Measurements from ENCODE around the gene DGKI. TPM values are rescaled to one million over a fixed set of nuclear protein-coding genes. Genes with fewer than 3 reads are reported as not detected.

Gene DGKI
- total and polyA plus RNA-seq, 2 of the 4 experiments (the other 2 are of a cell fraction) = 3.9 to 15.8 TPM

GRCh38 chr7:137844677-137845425, 1.9 kb downstream of the DGKI start:
- Histone ChIP-seq H3K9me3 (ENCODE audit: control insufficient read depth, insufficient read depth, low read length) (no peaks in the 10 kb centered on the region), H3K9me1 (ENCODE audit: insufficient read depth, low read length) (no peaks in the 10 kb centered on the region), H4K5ac (ENCODE audit: low read depth, low read length) (no peak overlapping the region), H3K27ac (ENCODE audit: insufficient read depth, low read length) (no peak overlapping the region), H4K8ac (ENCODE audit: low read depth in 2 of 2, low read length in 2 of 2) (no peak overlapping the region), H3K14ac (replicated peaks; ENCODE audit: low read depth, low read length) (no peak overlapping the region), H3K36me3 (ENCODE audit: control insufficient read depth, insufficient read depth, low read length) (no peaks in the 10 kb centered on the region; the same call in 1 of the 2 replicates), H3K27me3 (ENCODE audit: control insufficient read depth, insufficient read depth, low read length) (no peaks in the 10 kb centered on the region; the same call in 1 of the 2 replicates), H2BK5ac (ENCODE audit: low read depth, low read length, poor library complexity, severe bottlenecking) (no peak overlapping the region), H3K4me3 (ENCODE audit: insufficient read depth, low read depth, low read length) (no peak overlapping the region), H3K18ac (ENCODE audit: low read depth, low read length) (no peak overlapping the region), H3K4me1 (ENCODE audit: control insufficient read depth, insufficient read depth, low read length) (no peaks in the 10 kb centered on the region), H3K4ac (ENCODE audit: low read depth, low read length) (no peak overlapping the region), H2AK5ac (ENCODE audit: low read depth, low read length) (no peak overlapping the region), H3K56ac (ENCODE audit: extremely low read depth, insufficient read depth, low read length) (no peak overlapping the region; the same call in 1 of the 2 replicates), H2BK15ac (ENCODE audit: low read depth, low read length) (no peak overlapping the region), H2AFZ (replicated peaks; ENCODE audit: low read length, poor library complexity) (no peak overlapping the region), H2BK20ac (ENCODE audit: low read depth, low read length) (no peak overlapping the region), H2BK120ac (ENCODE audit: low read depth, low read length) (no peak overlapping the region), H3K79me1 (ENCODE audit: low read depth in 1 of 2, low read length in 2 of 2) (0 out of 4 replicates have a peak, but pooled peaks cover 0 to 3% of the 10 kb centered on the region in 2 experiments), H3K23ac (ENCODE audit: low read depth, low read length) (no peak overlapping the region; the same call in 1 of the 2 replicates), H3K9ac (ENCODE audit: low read depth, low read length) (no peak overlapping the region), H4K91ac (ENCODE audit: insufficient read depth, low read depth, low read length) (no peak overlapping the region), H4K20me1 (ENCODE audit: insufficient read depth, low read length) (no peaks in the 10 kb centered on the region), H2AK9ac (replicated peaks; ENCODE audit: low read depth, low read length, poor library complexity) (no peak overlapping the region), H3K4me2 (ENCODE audit: low read depth, low read length) (no peak overlapping the region)
- DNase-seq = no peak
- in situ Hi-C loops (cut with MboI; ENCODE audit: low sequenced_read_pairs) (no loop called here), dilution Hi-C loops (cut with HindIII; ENCODE audit: low sequenced_read_pairs, unreplicated experiment) (no loop called here), intact Hi-C loops (cut with micrococcal nuclease) (loop anchor here (5.0 kb wide), 1 partner anchor 37 kb away; no protein-coding TSS in a partner anchor)
- ChIA-PET POLR2A (ENCODE audit: unreplicated experiment) (no interaction called here), CTCF (interaction anchor here (2.5 kb wide), 1 partner anchor 189 kb away, joined by 8 read pairs; no protein-coding TSS in a partner anchor)
- TF ChIP-seq MXI1 (IDR thresholded peaks at IDR 0.05; ENCODE audit: borderline replicate concordance, low read depth, low read length) (no peak), CEBPB (IDR thresholded peaks at IDR 0.05; ENCODE audit: low read depth, low read length) (no peak), MAFK (IDR thresholded peaks at IDR 0.05; ENCODE audit: low read depth, low read length) (no peak), RFX5 (IDR thresholded peaks at IDR 0.05; ENCODE audit: low read depth, low read length) (no peak), USF2 (IDR thresholded peaks at IDR 0.05; ENCODE audit: low read depth, low read length) (no peak), MAZ (IDR thresholded peaks at IDR 0.05; ENCODE audit: borderline replicate concordance, low read depth, low read length) (no peak), RAD21 (IDR thresholded peaks at IDR 0.05; ENCODE audit: low read length) (no peak), NFE2L2 (IDR thresholded peaks at IDR 0.05; ENCODE audit: low read depth, low read length) (no peak), FOS (IDR thresholded peaks at IDR 0.05; ENCODE audit: low read depth, low read length) (no peak), ELK1 (IDR thresholded peaks at IDR 0.05; ENCODE audit: borderline replicate concordance, low read depth, low read length) (no peak), RCOR1 (IDR thresholded peaks at IDR 0.05; ENCODE audit: insufficient replicate concordance, low read length) (no peak), CTCF (conservative IDR thresholded peaks at IDR 0.05; ENCODE audit: low read depth, low read length) (no peak), POLR2A (IDR thresholded peaks at IDR 0.05; ENCODE audit: low read depth, low read length) (no peak), BHLHE40 (IDR thresholded peaks at IDR 0.05; ENCODE audit: low read depth, low read length) (no peak)
- no CpG with 5 or more reads among the region's 8 CpGs for WGBS, 2 experiments (ENCODE audit: extremely low coverage in 2 of 2, insufficient read length in 1 of 2)
- no peak for ATAC-seq (ENCODE audit: low read depth)
- no TSS peak for BruUV-seq (replicated peaks)
